ENCODE results near the gene ADIPOR2. TPM values are rescaled to one million over a fixed set of nuclear protein-coding genes. Genes with fewer than 3 reads are reported as not detected.

Gene ADIPOR2
- total RNA-seq, 2 experiments from 2014 or later = 24.7 to 51.1 TPM

DNA sequence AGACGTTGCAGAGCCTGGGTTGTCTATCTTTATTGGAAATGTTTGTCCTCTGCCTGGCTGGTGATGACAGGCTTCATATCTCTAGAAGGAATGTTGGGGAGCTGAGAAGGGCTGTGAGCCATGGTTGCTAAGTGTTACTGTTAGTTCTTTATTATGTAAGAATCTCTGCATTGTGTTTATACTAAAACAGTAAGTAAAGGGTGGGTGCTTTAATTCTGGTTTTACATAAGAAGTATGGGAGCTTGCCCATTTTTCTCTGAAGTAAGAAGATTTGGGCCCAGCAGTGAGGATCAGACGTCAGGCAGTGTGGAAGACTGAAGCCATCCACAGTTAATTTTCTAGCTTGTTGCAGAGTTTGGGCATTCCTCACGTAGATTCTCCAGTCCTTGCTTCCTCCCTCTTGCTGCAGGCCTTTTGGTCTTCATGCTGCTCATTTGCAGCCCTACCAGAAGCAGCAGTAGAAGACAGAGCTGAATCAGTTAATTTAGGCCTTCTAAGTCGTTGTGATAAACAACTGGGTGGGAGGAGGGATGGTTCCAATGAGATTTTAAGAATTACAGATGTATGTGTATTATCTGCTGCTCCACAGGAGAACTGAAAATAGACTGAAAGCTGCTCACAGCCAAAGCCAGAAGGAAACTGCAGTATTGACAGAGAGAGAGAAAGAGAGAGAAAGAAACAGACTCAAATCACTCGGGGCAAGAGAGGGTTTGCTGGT is 40.5 kb upstream of the ADIPOR2 start:
- no peak overlapping the region for H2AFZ ChIP-seq (ENCODE audit: low read length)
- DNase-seq (ENCODE audit: low spot score) = no peak
- no TSS peak for BruUV-seq (replicated peaks)
- no peaks in the 10 kb centered on the region for H3K9me2 ChIP-seq (ENCODE audit: insufficient read depth, low read length)
- no peak overlapping the region for H3K4me2 ChIP-seq (ENCODE audit: low read length)
- TF ChIP-seq EZH2phosphoT487 (IDR thresholded peaks at IDR 0.05; ENCODE audit: borderline replicate concordance, low read depth, low read length) = no peak
- TF ChIP-seq, protein P1, sequence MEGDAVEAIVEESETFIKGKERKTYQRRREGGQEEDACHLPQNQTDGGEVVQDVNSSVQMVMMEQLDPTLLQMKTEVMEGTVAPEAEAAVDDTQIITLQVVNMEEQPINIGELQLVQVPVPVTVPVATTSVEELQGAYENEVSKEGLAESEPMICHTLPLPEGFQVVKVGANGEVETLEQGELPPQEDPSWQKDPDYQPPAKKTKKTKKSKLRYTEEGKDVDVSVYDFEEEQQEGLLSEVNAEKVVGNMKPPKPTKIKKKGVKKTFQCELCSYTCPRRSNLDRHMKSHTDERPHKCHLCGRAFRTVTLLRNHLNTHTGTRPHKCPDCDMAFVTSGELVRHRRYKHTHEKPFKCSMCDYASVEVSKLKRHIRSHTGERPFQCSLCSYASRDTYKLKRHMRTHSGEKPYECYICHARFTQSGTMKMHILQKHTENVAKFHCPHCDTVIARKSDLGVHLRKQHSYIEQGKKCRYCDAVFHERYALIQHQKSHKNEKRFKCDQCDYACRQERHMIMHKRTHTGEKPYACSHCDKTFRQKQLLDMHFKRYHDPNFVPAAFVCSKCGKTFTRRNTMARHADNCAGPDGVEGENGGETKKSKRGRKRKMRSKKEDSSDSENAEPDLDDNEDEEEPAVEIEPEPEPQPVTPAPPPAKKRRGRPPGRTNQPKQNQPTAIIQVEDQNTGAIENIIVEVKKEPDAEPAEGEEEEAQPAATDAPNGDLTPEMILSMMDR (conservative IDR thresholded peaks at IDR 0.05; ENCODE audit: low read length) = no peak
- no peaks in the 10 kb centered on the region for H4K20me1 ChIP-seq (ENCODE audit: insufficient read depth, low read length)
- ChIA-PET POLR2A (no interaction called here), CTCF (ENCODE audit: unreplicated experiment) (no interaction called here)
- H3K4me3 ChIP-seq (ENCODE audit: low read depth, low read length, poor library complexity, severe bottlenecking) = no peak overlapping the region
- intact Hi-C loops (cut with micrococcal nuclease; ENCODE audit: unreplicated experiment) = no loop called here
- H3K79me2 ChIP-seq (ENCODE audit: insufficient read depth, low read depth, low read length) = no peaks in the 10 kb centered on the region
- no peak overlapping the region for H3K27ac ChIP-seq (ENCODE audit: low read depth, low read length, poor library complexity, severe bottlenecking)
- no peaks in the 10 kb centered on the region for H3K36me3 ChIP-seq (ENCODE audit: insufficient read depth, low read length)
- H3K4me1 ChIP-seq (ENCODE audit: insufficient read depth, low read length, poor library complexity, severe bottlenecking) = no peaks in the 10 kb centered on the region
- no peaks in the 10 kb centered on the region for H3K9me3 ChIP-seq (ENCODE audit: low read length)

DNA sequence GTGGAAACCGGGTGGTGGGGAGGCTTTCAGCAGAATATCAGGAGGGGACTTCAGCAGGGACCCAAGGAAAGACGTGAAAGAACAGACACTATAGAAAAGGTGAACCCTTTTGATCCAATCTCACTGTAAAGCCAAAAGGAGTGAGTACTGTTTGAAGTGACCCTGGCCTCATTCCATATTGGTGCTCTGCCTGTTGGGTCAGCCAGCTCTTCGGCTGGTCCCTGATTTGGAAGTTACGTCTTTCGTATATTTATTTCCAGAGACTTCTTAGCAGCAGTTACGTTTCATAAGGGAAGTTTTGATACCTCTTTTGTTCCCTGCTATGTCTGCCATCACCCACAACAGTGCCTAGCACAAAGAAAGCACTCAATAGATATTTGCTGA is 39.9 kb upstream of the ADIPOR2 start:
- TF ChIP-seq EZH2phosphoT487 (IDR thresholded peaks at IDR 0.05; ENCODE audit: borderline replicate concordance, low read depth, low read length) = no peak
- TF ChIP-seq, protein P1 (conservative IDR thresholded peaks at IDR 0.05; ENCODE audit: low read length) = no peak
- ChIA-PET POLR2A (no interaction called here), CTCF (ENCODE audit: unreplicated experiment) (no interaction called here)

DNA sequence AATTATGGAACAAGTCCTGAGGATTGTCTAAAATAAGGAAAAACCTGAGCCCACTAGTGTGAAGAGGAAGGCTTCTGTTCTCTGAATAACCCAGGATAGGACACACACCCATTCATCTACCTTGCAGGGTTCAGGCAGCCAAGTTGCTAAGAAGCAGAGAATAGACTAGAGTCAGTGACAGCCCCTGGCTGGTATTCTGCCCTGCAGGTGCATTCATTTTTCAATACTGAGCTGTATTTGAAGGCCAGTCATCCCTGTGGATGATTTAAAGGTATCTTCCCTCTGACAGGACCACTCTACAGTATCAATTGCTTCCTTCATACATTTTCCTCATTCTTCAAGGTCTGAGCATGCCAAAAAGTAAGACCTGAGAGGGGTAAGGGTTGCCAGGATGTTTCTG is 38.9 kb upstream of the ADIPOR2 start:
- Histone ChIP-seq H3K4me1 (ENCODE audit: insufficient read depth, low read length, poor library complexity, severe bottlenecking) (no peaks in the 10 kb centered on the region), H4K20me1 (ENCODE audit: insufficient read depth, low read length) (no peaks in the 10 kb centered on the region), H3K9me3 (ENCODE audit: low read length) (no peaks in the 10 kb centered on the region), H3K4me3 (ENCODE audit: low read depth, low read length, poor library complexity, severe bottlenecking) (no peak overlapping the region), H3K79me2 (ENCODE audit: insufficient read depth, low read depth, low read length) (no peaks in the 10 kb centered on the region), H3K36me3 (ENCODE audit: insufficient read depth, low read length) (no peaks in the 10 kb centered on the region), H2AFZ (ENCODE audit: low read length) (no peak overlapping the region), H3K27ac (ENCODE audit: low read depth, low read length, poor library complexity, severe bottlenecking) (no peak overlapping the region), H3K9me2 (ENCODE audit: insufficient read depth, low read length) (no peaks in the 10 kb centered on the region), H3K4me2 (ENCODE audit: low read length) (no peak overlapping the region)
- no peak for DNase-seq (ENCODE audit: low spot score)
- ChIA-PET CTCF (ENCODE audit: unreplicated experiment) (no interaction called here), POLR2A (no interaction called here)
- no TSS peak for BruUV-seq (replicated peaks)
- no peak for TF ChIP-seq EZH2phosphoT487 (IDR thresholded peaks at IDR 0.05; ENCODE audit: borderline replicate concordance, low read depth, low read length)
- TF ChIP-seq, protein P1 (conservative IDR thresholded peaks at IDR 0.05; ENCODE audit: low read length) = no peak
- intact Hi-C loops (cut with micrococcal nuclease; ENCODE audit: unreplicated experiment) = loop anchor here (2.0 kb wide), 2 partner anchors 17 to 289 kb away; no protein-coding TSS in a partner anchor

More for the DNA sequence above, 39.9 kb upstream of the ADIPOR2 start:
- intact Hi-C loops (cut with micrococcal nuclease; ENCODE audit: unreplicated experiment) = no loop called here
- no TSS peak for BruUV-seq (replicated peaks)
- no peak overlapping the region for H3K4me2 ChIP-seq (ENCODE audit: low read length)
- no peaks in the 10 kb centered on the region for H3K36me3 ChIP-seq (ENCODE audit: insufficient read depth, low read length)
- H4K20me1 ChIP-seq (ENCODE audit: insufficient read depth, low read length) = no peaks in the 10 kb centered on the region
- no peaks in the 10 kb centered on the region for H3K9me2 ChIP-seq (ENCODE audit: insufficient read depth, low read length)
- H3K27ac ChIP-seq (ENCODE audit: low read depth, low read length, poor library complexity, severe bottlenecking) = no peak overlapping the region
- H3K4me1 ChIP-seq (ENCODE audit: insufficient read depth, low read length, poor library complexity, severe bottlenecking) = no peaks in the 10 kb centered on the region
- no peak overlapping the region for H3K4me3 ChIP-seq (ENCODE audit: low read depth, low read length, poor library complexity, severe bottlenecking)
- H3K9me3 ChIP-seq (ENCODE audit: low read length) = no peaks in the 10 kb centered on the region
- no peak overlapping the region for H2AFZ ChIP-seq (ENCODE audit: low read length)
- H3K79me2 ChIP-seq (ENCODE audit: insufficient read depth, low read depth, low read length) = no peaks in the 10 kb centered on the region
- DNase-seq (ENCODE audit: low spot score) = no peak
